C4-2B (cell line): Measurements from ENCODE around the gene MEOX2.

Source experiments
- H3K27ac ChIP-seq: fragments of 450-650 bp; 2 replicates; pipeline ENCODE4 v1.5.1; 2017
- CTCF ChIP-seq: fragments of 450-650 bp; conservative IDR thresholded peaks from 2 replicates; pipeline ENCODE4 v1.5.1; 2017; ENCODE audit warnings: mild to moderate bottlenecking
- ZFX ChIP-seq: fragments of 450-650 bp; IDR thresholded peaks from 2 replicates; pipeline ENCODE4 v1.6.1; 2017

The MEOX2 gene

GRCh38 chr7:15667991-15668390, 18.5 kb downstream of the MEOX2 start:
- no peak for TF ChIP-seq CTCF
- H3K27ac ChIP-seq: no peak overlapping the region

- no peak overlapping the region for H3K27ac ChIP-seq
- TF ChIP-seq ZFX (no peak), CTCF (no peak)
Measured at GRCh38 chr7:15662451-15662850, 24.0 kb downstream of the MEOX2 start.

- TF ChIP-seq ZFX (no peak), CTCF (no peak)
- no peak overlapping the region for H3K27ac ChIP-seq
Measured at GRCh38 chr7:15658247-15658646, 28.2 kb downstream of the MEOX2 start.

- no peak overlapping the region for H3K27ac ChIP-seq
- no peak for TF ChIP-seq CTCF
- TF ChIP-seq ZFX: no peak
Measured at GRCh38 chr7:15652776-15653290, 33.6 kb downstream of the MEOX2 start.

GRCh38 chr7:15651693-15652092, 34.8 kb downstream of the MEOX2 start:
- TF ChIP-seq CTCF (no peak), ZFX (no peak)

GRCh38 chr7:15650787-15651186, 35.7 kb downstream of the MEOX2 start:
- TF ChIP-seq ZFX (no peak), CTCF (no peak)
- H3K27ac ChIP-seq: no peak overlapping the region

More at GRCh38 chr7:15651693-15652092, 34.8 kb downstream of the MEOX2 start:
- no peak overlapping the region for H3K27ac ChIP-seq

GRCh38 chr7:15648461-15648961, 38.0 kb downstream of the MEOX2 start:
- no peak overlapping the region for H3K27ac ChIP-seq
- TF ChIP-seq CTCF: no peak
- no peak for TF ChIP-seq ZFX
